ENCODE results near the gene ADRA1B. TPM values are rescaled to one million over a fixed set of nuclear protein-coding genes. Genes with fewer than 3 reads are reported as not detected.

Gene ADRA1B
- total RNA-seq, 2 donors from 2014 or later: 0.60 to 0.68 TPM

DNA sequence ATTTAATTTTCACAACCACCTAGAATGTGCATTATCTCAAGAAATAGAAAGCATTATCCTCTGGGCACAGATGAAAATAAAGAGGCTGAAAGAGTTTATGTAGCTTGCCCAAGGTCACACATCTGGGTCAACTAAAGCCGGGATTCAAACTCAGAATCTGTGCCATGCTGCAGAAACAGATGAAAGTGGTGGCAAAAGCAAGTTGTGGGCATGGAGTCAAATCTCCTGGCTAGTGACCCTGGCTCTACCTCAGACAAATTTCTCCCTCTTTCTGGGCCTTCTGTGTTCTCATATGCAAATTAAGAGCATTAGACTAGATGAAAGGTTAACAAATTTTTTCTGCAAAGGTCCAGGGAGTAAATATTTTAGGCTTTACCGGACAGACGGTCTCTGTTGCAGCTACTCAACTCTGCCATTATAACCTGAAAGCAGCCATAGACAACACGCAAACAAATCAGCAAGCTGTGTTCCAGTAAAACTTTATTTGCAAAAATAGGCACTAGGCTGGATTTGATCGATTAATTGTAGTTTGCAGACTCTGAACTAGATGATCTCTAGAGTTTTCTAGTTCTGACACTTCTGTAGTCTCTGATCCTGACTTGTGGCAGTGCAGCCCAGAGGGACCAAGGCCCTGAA is 6.0 kb upstream of the ADRA1B start:
- H3K36me3 Mint-ChIP-seq (ENCODE audit: low read depth): no peaks in the 10 kb centered on the region
- peaks cover 16% of the 10 kb centered on the region for H3K4me1 Mint-ChIP-seq
- H3K4me3 Mint-ChIP-seq: no peak overlapping the region
- no peaks in the 10 kb centered on the region for H3K36me3 ChIP-seq (ENCODE audit: control insufficient read depth, insufficient read depth, low read length)
- 93 to 100% methylated on average over 5 of the region's 5 CpGs for WGBS, 2 experiments (ENCODE audit: insufficient coverage in 1 of 2, insufficient read length in 1 of 2)
- TF ChIP-seq, protein P1, sequence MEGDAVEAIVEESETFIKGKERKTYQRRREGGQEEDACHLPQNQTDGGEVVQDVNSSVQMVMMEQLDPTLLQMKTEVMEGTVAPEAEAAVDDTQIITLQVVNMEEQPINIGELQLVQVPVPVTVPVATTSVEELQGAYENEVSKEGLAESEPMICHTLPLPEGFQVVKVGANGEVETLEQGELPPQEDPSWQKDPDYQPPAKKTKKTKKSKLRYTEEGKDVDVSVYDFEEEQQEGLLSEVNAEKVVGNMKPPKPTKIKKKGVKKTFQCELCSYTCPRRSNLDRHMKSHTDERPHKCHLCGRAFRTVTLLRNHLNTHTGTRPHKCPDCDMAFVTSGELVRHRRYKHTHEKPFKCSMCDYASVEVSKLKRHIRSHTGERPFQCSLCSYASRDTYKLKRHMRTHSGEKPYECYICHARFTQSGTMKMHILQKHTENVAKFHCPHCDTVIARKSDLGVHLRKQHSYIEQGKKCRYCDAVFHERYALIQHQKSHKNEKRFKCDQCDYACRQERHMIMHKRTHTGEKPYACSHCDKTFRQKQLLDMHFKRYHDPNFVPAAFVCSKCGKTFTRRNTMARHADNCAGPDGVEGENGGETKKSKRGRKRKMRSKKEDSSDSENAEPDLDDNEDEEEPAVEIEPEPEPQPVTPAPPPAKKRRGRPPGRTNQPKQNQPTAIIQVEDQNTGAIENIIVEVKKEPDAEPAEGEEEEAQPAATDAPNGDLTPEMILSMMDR (conservative IDR thresholded peaks at IDR 0.05): no peak
- no peak for DNase-seq
- no peaks in the 10 kb centered on the region for H3K9me3 Mint-ChIP-seq
- H3K27ac Mint-ChIP-seq: no peak overlapping the region
- no peak overlapping the region for H3K4me3 ChIP-seq (ENCODE audit: low read length)
- peaks cover 17% of the 10 kb centered on the region for H3K27me3 ChIP-seq (ENCODE audit: control insufficient read depth, insufficient read depth, low read length, poor library complexity, severe bottlenecking)
- H3K27ac ChIP-seq (ENCODE audit: low read depth, low read length): no peak overlapping the region
- H3K9ac ChIP-seq (ENCODE audit: extremely low read depth, low read length, poor library complexity, severe bottlenecking): no peak overlapping the region
- peaks cover 22% of the 10 kb centered on the region for H3K27me3 Mint-ChIP-seq (ENCODE audit: insufficient read depth)
- no peaks in the 10 kb centered on the region for H3K4me1 ChIP-seq (ENCODE audit: control insufficient read depth, insufficient read depth, low read length)
- H3K9me3 ChIP-seq (ENCODE audit: control insufficient read depth, low read length): no peaks in the 10 kb centered on the region

DNA sequence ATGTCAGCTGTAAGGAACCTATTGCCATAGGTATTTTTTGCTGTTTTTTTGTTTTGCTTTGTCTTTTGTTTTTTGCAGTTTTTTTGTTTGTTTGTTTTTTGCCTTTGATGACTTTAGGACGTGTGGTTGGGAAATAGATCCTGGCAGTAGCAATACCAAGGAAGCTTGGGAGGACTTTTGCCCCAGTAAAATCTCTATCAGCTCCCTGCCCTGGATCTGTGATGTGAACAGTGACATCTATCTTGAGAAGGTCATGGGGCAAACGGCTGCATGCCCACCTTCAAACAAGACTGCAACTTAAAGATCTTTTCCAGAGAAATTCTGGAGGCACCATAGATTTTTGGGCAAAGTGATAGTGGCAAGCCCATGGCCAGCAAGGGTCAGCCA is 5.4 kb upstream of the ADRA1B start:
- no peak overlapping the region for H3K27ac ChIP-seq (ENCODE audit: low read depth, low read length)
- H3K9ac ChIP-seq (ENCODE audit: extremely low read depth, low read length, poor library complexity, severe bottlenecking): no peak overlapping the region
- H3K9me3 Mint-ChIP-seq: no peaks in the 10 kb centered on the region
- H3K36me3 ChIP-seq (ENCODE audit: control insufficient read depth, insufficient read depth, low read length): no peaks in the 10 kb centered on the region
- no peak overlapping the region for H3K4me3 ChIP-seq (ENCODE audit: low read length)
- H3K4me1 Mint-ChIP-seq: peaks cover 20% of the 10 kb centered on the region
- H3K27ac Mint-ChIP-seq: no peak overlapping the region
- no peak for DNase-seq
- no peaks in the 10 kb centered on the region for H3K9me3 ChIP-seq (ENCODE audit: control insufficient read depth, low read length)
- no peak overlapping the region for H3K4me3 Mint-ChIP-seq
- peaks cover 23% of the 10 kb centered on the region for H3K27me3 ChIP-seq (ENCODE audit: control insufficient read depth, insufficient read depth, low read length, poor library complexity, severe bottlenecking)
- no peaks in the 10 kb centered on the region for H3K36me3 Mint-ChIP-seq (ENCODE audit: low read depth)
- H3K27me3 Mint-ChIP-seq (ENCODE audit: insufficient read depth): peaks cover 27% of the 10 kb centered on the region
- TF ChIP-seq, protein P1 (conservative IDR thresholded peaks at IDR 0.05): no peak
- WGBS, 2 experiments (ENCODE audit: insufficient coverage in 1 of 2, insufficient read length in 1 of 2): 75 to 100% methylated on average over 1 to 2 of the region's 2 CpGs
- no peaks in the 10 kb centered on the region for H3K4me1 ChIP-seq (ENCODE audit: control insufficient read depth, insufficient read depth, low read length)

DNA sequence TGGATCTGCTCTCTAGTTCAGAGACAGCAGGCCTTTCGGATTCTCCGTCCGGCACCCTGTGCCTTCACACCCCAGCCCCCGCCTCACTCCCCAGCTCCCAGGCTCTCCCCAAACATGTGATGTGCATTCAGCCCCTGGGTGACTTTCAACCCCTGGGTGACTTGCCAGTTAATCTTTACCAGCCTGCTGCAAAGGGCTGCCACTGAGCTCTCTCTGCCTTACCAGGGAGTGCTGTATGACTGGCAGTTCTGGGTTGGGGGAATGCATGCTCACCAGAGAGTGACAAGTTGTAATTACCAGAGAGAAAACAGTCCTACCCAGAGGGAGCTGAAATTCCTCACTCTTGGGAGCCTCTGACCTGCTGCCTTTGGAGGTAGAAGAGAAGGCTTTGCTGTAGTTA is 4.9 kb upstream of the ADRA1B start:
- Mint-ChIP-seq H3K36me3 (ENCODE audit: low read depth) (no peaks in the 10 kb centered on the region), H3K9me3 (no peaks in the 10 kb centered on the region), H3K27ac (no peak overlapping the region), H3K27me3 (ENCODE audit: insufficient read depth) (peaks cover 29% of the 10 kb centered on the region), H3K4me3 (no peak overlapping the region), H3K4me1 (peaks cover 20% of the 10 kb centered on the region)
- H3K36me3 ChIP-seq (ENCODE audit: control insufficient read depth, insufficient read depth, low read length): no peaks in the 10 kb centered on the region
- H3K9ac ChIP-seq (ENCODE audit: extremely low read depth, low read length, poor library complexity, severe bottlenecking): no peak overlapping the region
- H3K4me1 ChIP-seq (ENCODE audit: control insufficient read depth, insufficient read depth, low read length): no peaks in the 10 kb centered on the region
- no peak overlapping the region for H3K4me3 ChIP-seq (ENCODE audit: low read length)
- H3K27me3 ChIP-seq (ENCODE audit: control insufficient read depth, insufficient read depth, low read length, poor library complexity, severe bottlenecking): peaks cover 25% of the 10 kb centered on the region
- WGBS, 2 experiments (ENCODE audit: insufficient coverage in 1 of 2, insufficient read length in 1 of 2): 92 to 100% methylated on average over 1 to 4 of the region's 4 CpGs
- H3K9me3 ChIP-seq (ENCODE audit: control insufficient read depth, low read length): no peaks in the 10 kb centered on the region
- no peak overlapping the region for H3K27ac ChIP-seq (ENCODE audit: low read depth, low read length)
- no peak for DNase-seq
- TF ChIP-seq, protein P1 (conservative IDR thresholded peaks at IDR 0.05): no peak
